NCI-H2171 (cell line): Measurements from ENCODE around the gene ZNF587.
"Not testable (repeated sequence)": the region's sequence is repeated elsewhere in the genome, so short reads cannot be mapped to it uniquely, and the experiment has no call there.

Experiments
- DNase-seq: peaks from one replicate; lab custom pipeline; 2025; lab: John Stamatoyannopoulos, UW

Gene ZNF587

GRCh38 chr19:57823155-57823554, 26.5 kb upstream of the ZNF587 start:
- not testable (repeated sequence) for DNase-seq

- DNase-seq, result not testable (repeated sequence)
Measured at GRCh38 chr19:57823608-57824007, 26.1 kb upstream of the ZNF587 start.

GRCh38 chr19:57825511-57825910, 24.1 kb upstream of the ZNF587 start:
- DNase-seq, result no peak

- DNase-seq, result no peak
Measured at GRCh38 chr19:57829316-57829715, 20.3 kb upstream of the ZNF587 start.

DNA sequence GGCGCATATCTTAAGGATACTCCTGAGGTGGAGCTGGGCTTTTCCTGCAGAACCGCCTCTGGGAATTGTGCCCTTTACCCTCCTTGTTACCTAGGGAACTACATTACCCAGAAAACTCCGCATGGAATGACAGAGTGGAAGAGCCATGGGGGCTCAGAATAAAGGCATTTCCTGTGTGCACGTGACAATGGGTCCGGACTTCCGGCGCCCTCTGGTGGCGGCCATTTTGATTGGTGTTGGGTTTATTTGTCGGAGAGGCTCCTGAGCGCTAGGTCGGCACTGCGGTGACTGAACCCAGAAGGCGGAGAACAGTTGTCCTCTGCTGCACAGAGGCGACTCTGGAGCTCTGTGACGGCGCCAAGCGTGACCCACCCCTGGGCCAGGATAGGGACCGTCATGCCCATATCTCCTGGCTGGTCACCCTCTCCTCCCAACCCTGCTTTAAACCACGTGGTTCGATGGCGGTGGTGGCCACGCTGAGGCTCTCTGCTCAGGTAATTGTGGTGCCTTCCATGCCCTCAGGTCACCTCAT, 19.5 kb upstream of the ZNF587 start, which contains the start of gene ZNF587B:
ZNF587B (plus strand) TSS at position 229 of the 532 bp plus-strand sequence; CDS start at position 459, 230 bp downstream.
- no peak for DNase-seq

DNA sequence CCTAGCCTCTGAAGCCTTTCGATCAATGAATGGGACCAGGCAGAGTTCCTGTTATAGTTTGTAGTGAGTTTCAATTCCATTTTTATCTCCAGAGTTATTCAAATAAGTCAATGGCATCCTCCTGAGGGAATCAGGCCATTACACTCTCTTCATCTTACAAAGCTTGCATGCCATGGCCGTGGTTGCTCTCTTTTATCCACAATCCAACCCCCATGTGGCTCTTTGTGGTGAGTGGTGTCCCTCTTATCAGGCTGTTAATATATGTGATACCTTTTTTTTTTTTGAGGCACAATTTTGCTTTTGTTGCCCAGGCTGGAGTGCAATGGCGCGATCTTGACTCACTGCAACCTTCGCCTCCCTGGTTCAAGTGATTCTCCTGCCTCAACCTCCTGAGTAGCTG, 12.7 kb upstream of the ZNF587 start:
- DNase-seq, result not testable (repeated sequence)

DNA sequence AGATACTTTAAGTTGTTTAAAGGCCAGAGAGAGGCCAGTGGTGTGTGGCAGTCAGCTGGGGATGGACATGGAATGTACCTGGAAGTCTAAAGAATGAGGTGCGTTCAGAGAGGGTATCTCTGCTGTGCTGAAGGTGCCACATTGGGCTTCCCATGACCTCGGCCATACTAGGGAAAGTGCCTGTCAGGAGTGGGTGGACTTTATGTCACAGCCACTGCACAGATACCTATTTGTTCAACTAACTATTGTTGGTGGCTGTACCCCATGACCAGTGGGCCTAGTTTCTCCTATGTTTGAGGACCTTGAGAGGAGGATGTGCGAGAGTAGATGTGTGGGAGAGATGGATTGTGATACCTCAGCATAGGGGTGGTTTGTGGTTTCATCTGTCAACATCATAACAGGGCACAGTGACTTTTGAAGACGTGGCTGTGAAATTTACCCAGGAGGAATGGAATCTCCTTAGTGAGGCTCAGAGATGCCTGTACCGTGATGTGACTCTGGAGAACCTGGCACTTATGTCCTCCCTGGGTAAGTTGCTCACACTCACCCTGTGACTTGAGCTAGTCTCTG, 11.0 kb upstream of the ZNF587 start:
- DNase-seq, result not testable (repeated sequence)

GRCh38 chr19:57841122-57841763, 8.4 kb upstream of the ZNF587 start:
- DNase-seq, result no peak

GRCh38 chr19:57847164-57847563, 2.5 kb upstream of the ZNF587 start:
- not testable (repeated sequence) for DNase-seq

DNA sequence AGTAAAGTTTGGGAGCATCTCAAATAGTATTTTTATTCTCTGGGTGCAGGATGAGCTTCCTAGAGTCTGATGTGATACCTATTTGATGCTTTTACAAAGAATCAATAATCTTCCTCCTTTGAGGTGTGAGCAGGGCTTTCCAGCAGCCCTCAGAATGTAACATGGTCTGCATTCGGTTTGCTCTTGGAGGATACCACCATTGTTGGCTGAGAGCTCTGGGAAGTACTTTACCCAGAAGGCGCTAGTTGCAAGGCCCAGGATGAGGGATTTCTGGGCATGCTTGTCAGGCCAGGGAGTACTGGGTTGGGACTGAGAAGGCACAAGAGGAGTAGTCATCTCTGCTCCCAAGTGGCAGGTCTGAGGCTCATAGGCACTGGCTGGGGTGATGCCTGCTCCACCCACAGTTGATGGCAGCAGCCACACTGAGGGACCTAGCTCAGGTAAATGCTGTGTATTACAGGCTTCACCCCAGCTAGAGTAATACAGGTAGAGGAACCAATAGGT, 445 bp upstream of the ZNF587 start:
- not testable (repeated sequence) for DNase-seq

DNA sequence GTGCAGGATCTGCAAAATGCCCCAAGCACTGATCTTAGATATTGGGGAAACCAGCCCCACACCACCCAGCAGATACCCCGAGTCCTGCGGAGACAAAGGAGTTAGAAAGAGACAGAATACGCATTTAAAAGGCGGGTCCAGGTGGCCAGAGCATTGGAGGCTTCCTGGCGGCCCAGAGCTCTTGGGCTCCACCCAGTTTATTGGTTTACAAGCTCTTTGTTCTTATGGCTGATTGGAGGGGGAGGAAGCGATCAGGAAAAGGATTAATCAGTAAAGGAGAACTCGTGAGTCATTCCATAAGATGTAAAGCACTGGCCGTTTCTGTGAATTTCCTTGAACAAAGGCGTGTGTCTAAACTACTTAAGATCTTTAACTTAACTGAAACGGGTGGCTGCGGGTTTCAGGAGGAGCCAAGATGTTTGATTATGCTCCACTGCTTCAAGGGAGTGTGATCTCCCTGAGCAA, 926 bp downstream of the ZNF587 start:
- DNase-seq, result no peak

DNA sequence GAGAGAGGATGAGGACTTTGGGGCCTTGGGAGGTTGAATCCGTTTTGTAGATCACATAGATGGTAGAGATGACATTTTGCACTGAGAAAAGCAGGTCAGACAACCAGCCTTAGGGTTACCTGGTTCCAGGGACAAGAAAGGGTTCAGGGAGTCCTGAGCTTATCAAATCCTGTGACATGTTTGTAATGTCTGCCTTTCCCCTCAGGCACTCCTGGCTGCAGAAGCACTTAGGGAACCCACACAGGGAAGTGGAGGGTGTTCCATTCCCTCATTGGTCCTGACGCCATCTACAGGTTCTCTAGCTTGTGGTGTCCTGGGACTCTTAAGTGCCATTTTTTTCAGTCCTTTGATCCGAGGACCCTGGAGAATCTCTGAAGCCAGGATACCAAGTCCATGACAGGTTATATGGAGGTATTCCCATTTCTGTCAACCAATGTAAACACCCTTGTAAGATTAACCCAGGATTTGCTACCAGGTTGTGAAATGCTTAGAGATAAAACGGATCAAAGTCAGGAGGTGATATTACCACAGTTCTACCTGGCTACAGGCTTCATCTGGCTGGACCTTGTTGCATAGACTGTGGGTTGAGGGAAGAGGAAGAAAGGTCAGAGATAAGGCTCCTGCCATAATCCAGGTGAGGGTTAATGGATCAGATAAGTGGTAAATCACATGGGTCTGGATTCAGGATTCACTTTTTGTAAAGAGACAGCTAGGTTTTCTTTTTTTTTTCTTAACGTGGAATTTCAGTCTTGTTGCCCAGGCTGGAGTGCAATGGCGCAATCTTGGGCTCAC, 2.3 kb downstream of the ZNF587 start:
- DNase-seq, result not testable (repeated sequence)

- not testable (repeated sequence) for DNase-seq
Measured at GRCh38 chr19:57854117-57854516, 4.5 kb downstream of the ZNF587 start.

DNA sequence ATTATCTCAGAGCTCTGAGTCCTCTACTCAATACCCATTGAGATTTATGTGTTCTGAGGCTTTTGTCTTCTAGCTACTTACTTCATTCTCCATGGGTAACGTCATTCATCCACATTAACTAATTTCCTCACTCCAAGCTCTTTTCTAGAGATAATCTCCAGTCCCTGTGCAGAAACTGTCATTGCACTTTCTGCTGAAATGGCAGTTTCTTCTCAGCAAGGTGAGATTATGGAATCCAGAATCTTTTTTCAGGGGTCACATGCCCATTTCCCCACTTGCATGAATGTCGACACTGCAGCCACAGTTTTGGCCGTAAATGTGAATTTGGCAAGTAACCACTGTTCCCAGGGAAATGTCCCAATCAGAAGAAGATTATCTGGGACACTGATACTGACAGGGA, 12.7 kb downstream of the ZNF587 start:
- DNase-seq, result not testable (repeated sequence)

- DNase-seq, result no peak
Measured at GRCh38 chr19:57867868-57868492, 18.3 kb downstream of the ZNF587 start.

GRCh38 chr19:57869655-57870054, 20.0 kb downstream of the ZNF587 start:
- not testable (repeated sequence) for DNase-seq

DNA sequence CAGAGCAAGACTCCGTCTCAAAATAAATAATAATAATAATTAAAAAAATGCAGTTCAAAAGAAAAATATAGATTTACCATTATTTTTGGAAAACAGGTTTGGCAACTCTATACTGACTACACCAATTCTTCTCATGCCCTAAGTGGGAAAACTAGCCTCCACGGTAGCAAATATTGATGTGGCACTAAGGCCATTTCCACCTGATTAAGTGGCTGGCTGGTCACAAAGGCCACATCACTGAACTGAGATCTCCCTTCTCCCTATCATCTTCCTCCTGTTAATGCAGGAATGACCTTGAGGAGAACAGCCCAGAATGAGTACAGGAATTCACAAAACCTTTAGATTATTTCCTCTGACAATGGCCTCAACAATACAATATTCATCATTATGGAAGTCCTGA, 20.6 kb downstream of the ZNF587 start:
- no peak for DNase-seq

- DNase-seq, result no peak
Measured at GRCh38 chr19:57872450-57872849, 22.8 kb downstream of the ZNF587 start.

DNA sequence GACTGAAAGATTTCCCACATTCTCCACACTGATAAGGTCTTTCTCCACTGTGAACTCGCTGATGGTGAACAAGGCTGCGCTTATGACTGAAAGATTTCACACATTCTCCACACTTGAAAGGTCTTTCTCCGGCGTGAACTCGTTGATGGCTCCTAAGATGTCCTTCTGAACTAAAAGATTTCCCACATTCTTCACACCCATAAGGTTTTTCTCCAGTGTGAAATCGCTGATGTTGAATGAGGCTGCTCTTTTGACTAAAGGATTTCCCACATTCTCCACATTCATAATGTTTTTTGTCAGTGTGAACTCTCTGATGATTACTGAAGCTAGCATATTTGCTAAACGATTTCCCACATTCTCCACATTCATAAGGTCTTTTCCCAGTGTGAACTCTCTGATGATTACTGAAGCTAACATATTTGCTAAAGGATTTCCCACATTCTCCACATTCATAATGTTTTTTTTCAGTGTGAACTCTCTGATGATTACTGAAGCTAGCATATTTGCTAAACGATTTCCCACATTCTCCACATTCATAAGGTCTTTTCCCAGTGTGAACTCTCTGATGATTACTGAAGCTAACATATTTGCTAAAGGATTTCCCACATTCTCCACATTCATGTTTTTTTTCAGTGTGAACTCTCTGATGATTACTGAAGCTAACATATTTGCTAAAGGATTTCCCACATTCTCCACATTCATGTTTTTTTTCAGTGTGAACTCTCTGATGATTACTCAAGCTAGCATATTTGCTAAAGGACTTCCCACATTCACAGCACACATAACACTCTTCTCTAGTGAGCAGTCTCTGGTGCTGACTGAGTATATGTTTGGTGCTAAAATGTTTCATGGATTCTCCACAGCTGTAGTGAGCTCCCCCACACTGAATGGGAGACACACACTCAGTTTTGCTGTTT, 24.5 kb downstream of the ZNF587 start:
- DNase-seq, result not testable (repeated sequence)

GRCh38 chr19:57886046-57886445, 36.4 kb downstream of the ZNF587 start:
- no peak for DNase-seq
